ENCODE measurements around the gene FAM185A. TPM values are rescaled to one million over a fixed set of nuclear protein-coding genes. Genes with fewer than 3 reads are reported as not detected.

Gene FAM185A
- total RNA-seq, 4 donors from 2014 or later, result 7.1 to 16.1 (median 11.7) TPM

DNA sequence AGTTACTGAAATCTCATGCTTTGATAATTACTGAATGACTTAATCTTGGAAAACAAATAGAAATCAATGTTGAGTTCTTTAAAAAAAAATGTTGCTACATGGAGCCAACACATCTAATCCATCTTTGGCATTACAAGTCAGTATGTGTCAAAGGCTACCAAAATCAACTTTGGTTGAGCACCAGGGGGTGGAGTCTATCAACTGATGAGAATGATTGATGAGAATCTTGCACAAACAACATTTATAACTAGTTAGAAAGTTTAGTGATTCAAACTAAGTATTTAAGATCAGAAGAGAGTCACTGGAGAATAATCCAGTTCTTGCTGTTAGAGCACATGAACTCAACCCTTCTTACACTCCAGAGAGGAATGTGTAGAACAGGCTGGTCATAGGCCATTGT is 93.5 kb downstream of the FAM185A start:
- no peak for ATAC-seq (ENCODE audit: low FRiP score)

DNA sequence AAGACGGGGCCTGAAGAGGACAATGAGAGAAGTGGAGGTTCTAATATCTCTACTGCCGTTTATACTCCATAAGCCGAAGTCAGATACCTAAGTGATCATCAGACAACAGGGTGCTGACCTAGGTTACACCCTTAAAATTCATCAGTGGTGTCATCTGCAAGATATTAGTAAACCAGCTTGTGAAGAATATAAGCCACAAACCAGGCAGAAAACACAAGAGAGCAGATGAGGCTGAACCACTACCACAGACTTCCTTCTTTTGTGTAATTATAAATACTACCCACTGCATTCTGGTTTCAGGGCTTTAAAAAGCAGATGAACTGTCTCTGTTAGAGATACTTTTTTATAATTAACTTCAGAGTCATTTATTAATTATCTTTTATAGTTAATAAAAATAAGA is 95.1 kb downstream of the FAM185A start:
- TF ChIP-seq, protein P1, sequence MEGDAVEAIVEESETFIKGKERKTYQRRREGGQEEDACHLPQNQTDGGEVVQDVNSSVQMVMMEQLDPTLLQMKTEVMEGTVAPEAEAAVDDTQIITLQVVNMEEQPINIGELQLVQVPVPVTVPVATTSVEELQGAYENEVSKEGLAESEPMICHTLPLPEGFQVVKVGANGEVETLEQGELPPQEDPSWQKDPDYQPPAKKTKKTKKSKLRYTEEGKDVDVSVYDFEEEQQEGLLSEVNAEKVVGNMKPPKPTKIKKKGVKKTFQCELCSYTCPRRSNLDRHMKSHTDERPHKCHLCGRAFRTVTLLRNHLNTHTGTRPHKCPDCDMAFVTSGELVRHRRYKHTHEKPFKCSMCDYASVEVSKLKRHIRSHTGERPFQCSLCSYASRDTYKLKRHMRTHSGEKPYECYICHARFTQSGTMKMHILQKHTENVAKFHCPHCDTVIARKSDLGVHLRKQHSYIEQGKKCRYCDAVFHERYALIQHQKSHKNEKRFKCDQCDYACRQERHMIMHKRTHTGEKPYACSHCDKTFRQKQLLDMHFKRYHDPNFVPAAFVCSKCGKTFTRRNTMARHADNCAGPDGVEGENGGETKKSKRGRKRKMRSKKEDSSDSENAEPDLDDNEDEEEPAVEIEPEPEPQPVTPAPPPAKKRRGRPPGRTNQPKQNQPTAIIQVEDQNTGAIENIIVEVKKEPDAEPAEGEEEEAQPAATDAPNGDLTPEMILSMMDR (IDR thresholded peaks at IDR 0.05), result no peak
- no peak for DNase-seq (ENCODE audit: low spot score)
- ATAC-seq (ENCODE audit: low FRiP score), result no peak

More for the DNA sequence above, 93.5 kb downstream of the FAM185A start:
- TF ChIP-seq, protein P1 (IDR thresholded peaks at IDR 0.05), result no peak
- DNase-seq (ENCODE audit: low spot score), result no peak

DNA sequence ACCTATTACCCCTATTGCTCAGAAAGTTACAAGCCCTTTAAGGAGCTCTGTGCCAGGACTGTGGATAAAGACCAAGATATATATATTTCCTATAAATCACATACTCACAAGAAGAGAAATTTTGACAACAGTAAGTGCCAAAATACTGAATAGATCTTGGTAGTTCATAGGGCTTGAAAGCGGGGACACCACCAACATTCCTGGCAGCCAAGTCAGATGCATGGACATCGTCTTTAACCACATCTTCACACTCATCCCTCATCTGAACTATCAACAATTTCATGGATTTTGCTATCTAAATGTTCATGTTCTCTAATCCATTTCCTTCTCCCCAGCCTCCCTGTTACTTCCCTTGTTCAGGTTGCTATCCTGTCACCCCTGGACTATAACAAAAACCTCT is 96.5 kb downstream of the FAM185A start:
- DNase-seq (ENCODE audit: low spot score), result no peak
- TF ChIP-seq, protein P1 (IDR thresholded peaks at IDR 0.05), result no peak
- ATAC-seq (ENCODE audit: low FRiP score), result no peak

DNA sequence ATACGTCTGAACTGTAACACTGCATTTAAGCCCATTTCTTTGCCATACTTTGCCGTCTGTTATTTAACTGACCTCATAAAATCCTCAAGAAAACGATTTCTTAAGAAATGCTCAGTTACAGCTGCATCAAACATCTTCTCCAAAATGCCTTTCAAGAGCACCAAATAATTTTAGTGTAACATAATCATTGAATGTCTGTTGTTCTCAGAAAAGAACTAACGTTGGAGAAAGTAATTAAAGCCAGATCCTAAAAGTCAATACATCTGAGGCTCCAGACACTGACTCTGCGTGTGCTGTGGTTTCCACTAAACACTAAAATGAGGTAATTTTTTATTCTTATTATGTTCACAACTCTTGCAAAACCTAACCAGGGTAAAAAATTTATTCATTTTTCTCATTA is 100.3 kb downstream of the FAM185A start:
- DNase-seq (ENCODE audit: low spot score) (no peak), ATAC-seq (ENCODE audit: low FRiP score) (no peak)
- TF ChIP-seq, protein P1 (IDR thresholded peaks at IDR 0.05), result no peak

DNA sequence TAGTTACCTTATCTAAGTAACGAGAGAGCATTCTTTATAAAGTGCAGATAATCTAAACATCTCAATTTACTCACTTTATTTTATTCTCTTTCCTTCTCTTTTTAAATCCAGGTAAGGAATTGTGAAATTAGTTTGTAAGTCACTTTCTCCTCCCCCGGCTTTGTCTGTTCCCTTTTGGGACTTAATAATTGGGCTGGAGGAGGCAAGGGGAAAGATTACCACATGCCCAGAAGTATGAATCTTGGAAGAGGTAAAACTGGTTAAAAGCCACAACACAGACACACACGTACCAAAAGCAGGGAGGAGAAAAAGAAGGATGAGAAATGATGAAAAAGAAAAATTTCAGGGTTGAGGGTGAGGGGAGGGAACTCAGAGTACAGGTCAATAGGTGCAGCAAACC is 100.7 kb downstream of the FAM185A start:
- ATAC-seq (ENCODE audit: low FRiP score), result no peak
- TF ChIP-seq, protein P1 (IDR thresholded peaks at IDR 0.05), result no peak
- DNase-seq (ENCODE audit: low spot score), result no peak

DNA sequence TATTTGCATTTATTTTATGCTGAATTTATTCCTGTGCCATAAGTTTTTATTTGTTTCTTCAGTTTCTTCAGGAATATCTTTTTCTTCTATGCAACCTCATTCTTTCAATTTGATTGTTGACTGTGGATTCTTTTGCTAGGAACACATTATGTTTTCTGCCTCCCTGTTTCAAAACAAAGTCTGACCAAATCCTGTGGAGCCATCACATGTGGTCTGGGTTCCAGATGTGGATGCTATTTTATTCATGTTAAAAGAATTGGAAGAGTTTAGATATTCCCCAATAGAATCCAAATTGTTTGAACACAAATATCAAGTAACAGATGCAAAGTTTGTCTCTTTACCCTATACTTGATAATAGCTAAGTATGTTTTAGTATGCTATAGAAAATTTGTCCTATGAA is 107.2 kb downstream of the FAM185A start:
- ATAC-seq (ENCODE audit: low FRiP score) (no peak), DNase-seq (ENCODE audit: low spot score) (no peak)

More for the DNA sequence above, 107.2 kb downstream of the FAM185A start:
- TF ChIP-seq, protein P1 (IDR thresholded peaks at IDR 0.05), result no peak

Small RNA genes lying within 50 kb of the gene (small RNA-seq; reads per million reads assigned to genes)
- gene RNU6-1136P, result not detected

Other genes with a start within 250 kb of the FAM185A start
- gene RASA4B, start 231.2 kb upstream of the FAM185A start, total RNA-seq, result 1 to 10 TPM; 5.0 to 9.1 (median 6.7) TPM
- gene UPK3BL2, start 205.3 kb upstream of the FAM185A start, total RNA-seq, result 10 to 100 TPM in 1 of 4 donors, 1 to 10 TPM in 3; 1.6 to 11.7 (median 5.6) TPM
- not detected for gene SPDYE2, start 197.8 kb upstream of the FAM185A start, total RNA-seq
- gene POLR2J3, start 176.4 kb upstream of the FAM185A start, total RNA-seq, result 10 to 100 TPM; 20.5 to 30.7 (median 25.6) TPM
- gene RASA4, start 132.2 kb upstream of the FAM185A start, total RNA-seq, result 10 to 100 TPM; 13.9 to 56.0 (median 25.5) TPM
- gene UPK3BL1, start 106.2 kb upstream of the FAM185A start, total RNA-seq, result 10 to 100 TPM; 13.6 to 32.0 (median 26.2) TPM
- gene SPDYE2B, start 98.7 kb upstream of the FAM185A start, total RNA-seq, result not detected
- 1 to 10 TPM; 1.9 to 7.0 (median 3.3) TPM for gene POLR2J2, start 77.3 kb upstream of the FAM185A start, total RNA-seq
- 1 to 10 TPM in 2 of 4 donors, under 1 TPM in 1, not detected in 1; 0.69 to 3.2 (median 2.6) TPM for gene LRRC17, start 164.0 kb downstream of the FAM185A start, total RNA-seq

Data from omental fat pad (tissue), 4 donors.